Measurements from ENCODE around the gene RFX8.

- TF ChIP-seq CTCF (IDR thresholded peaks at IDR 0.05) (no peak), EP300 (IDR thresholded peaks at IDR 0.05) (no peak), POLR2A (IDR thresholded peaks at IDR 0.05) (no peak), POLR2AphosphoS5 (IDR thresholded peaks at IDR 0.05) (no peak)
These were observed 113.4 kb downstream of the RFX8 start for GRCh38 chr2:101361522-101361921.

All from sigmoid colon (tissue), 4 donors.